ENCODE measurements around the gene NEU2. TPM values are rescaled to one million over a fixed set of nuclear protein-coding genes. Genes with fewer than 3 reads are reported as not detected.
"Not testable (repeated sequence)": the region's sequence is repeated elsewhere in the genome, so short reads cannot be mapped to it uniquely, and the experiment has no call there.

The NEU2 gene
- total RNA-seq, 1 experiment from 2014 or later = not detected

- DNase-seq (ENCODE audit: low read depth) = no peak
These were observed 24.6 kb downstream of the NEU2 start for GRCh38 chr2:233056961-233057605.

GRCh38 chr2:233058717-233059546, 26.5 kb downstream of the NEU2 start:
- DNase-seq (ENCODE audit: low read depth) = no peak

- DNase-seq (ENCODE audit: low read depth) = no peak
These were observed 27.0 kb downstream of the NEU2 start for GRCh38 chr2:233059547-233059796.

- no peak for DNase-seq (ENCODE audit: low read depth)
These were observed 27.5 kb downstream of the NEU2 start, which contains the start of gene INPP5D for GRCh38 chr2:233059797-233060500. TSS of gene INPP5D (plus strand) at chr2:233060342. CDS start at chr2:233060479, 137 bp downstream.

- no peak for DNase-seq (ENCODE audit: low read depth)
These were observed 28.1 kb downstream of the NEU2 start for GRCh38 chr2:233060501-233060979.

- DNase-seq (ENCODE audit: low read depth) = no peak
These were observed 28.6 kb downstream of the NEU2 start for GRCh38 chr2:233060980-233061590.

GRCh38 chr2:233061591-233062450, 29.3 kb downstream of the NEU2 start:
- peak; percentile 90 for DNase-seq (ENCODE audit: low read depth)

GRCh38 chr2:233062451-233062850, 30.0 kb downstream of the NEU2 start:
- no peak for DNase-seq (ENCODE audit: low read depth)

DNA sequence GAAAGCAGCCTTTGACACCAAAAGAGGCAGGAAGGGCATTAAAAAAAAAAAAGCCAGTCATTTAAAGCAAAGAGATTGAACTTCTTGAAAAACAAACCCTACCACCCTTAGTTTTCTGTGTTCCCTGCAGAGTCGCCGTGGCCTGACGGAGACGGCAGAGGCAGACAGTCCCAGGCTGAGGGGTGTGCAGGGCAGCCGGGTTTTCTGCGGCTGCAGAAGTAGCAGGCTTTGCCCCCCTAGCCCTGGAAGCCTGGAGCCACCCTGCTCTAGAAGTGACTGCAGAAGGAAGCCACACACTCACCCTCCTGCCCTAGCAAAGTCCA, 30.4 kb downstream of the NEU2 start:
- no peak for DNase-seq (ENCODE audit: low read depth)

DNA sequence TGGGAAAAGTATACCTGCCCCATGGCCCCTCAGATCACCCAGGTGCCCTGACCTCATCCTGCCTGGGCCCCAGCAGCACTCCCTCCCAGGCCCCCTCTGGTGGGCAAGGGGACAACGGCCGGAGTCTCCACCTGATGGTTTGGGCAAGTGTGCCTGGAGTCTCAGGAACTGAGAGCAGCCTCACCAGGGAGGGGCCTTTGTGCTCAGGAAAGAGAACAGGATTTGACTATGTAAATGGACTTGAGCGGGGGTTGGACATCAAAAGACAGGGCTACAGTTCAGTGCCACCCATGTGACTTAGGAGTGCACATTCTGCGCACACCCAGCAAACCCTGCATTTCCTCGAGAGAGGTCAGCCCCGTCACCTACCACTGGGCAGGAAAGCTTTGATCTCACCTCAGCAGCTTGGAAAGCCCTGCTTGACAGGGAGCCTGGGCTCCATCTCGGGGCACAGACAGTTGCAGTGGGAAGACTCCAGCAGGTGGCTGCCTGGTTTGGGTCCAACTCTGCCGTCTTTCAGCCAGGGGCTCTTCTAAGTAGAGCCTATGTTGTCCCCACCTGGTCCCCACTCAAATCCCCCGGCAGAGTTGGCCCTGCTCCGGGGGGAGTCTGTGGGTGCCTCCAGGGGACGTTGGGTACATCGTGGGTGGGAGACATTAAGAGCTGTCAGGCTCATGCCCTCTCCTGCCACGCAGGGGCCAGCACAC, 30.9 kb downstream of the NEU2 start:
- no peak for DNase-seq (ENCODE audit: low read depth)

- DNase-seq (ENCODE audit: low read depth) = no peak
These were observed 31.5 kb downstream of the NEU2 start for GRCh38 chr2:233063976-233064411.

GRCh38 chr2:233064530-233065199, 32.2 kb downstream of the NEU2 start:
- DNase-seq (ENCODE audit: low read depth) = no peak

GRCh38 chr2:233065200-233065589, 32.7 kb downstream of the NEU2 start:
- DNase-seq (ENCODE audit: low read depth) = not testable (repeated sequence)

DNA sequence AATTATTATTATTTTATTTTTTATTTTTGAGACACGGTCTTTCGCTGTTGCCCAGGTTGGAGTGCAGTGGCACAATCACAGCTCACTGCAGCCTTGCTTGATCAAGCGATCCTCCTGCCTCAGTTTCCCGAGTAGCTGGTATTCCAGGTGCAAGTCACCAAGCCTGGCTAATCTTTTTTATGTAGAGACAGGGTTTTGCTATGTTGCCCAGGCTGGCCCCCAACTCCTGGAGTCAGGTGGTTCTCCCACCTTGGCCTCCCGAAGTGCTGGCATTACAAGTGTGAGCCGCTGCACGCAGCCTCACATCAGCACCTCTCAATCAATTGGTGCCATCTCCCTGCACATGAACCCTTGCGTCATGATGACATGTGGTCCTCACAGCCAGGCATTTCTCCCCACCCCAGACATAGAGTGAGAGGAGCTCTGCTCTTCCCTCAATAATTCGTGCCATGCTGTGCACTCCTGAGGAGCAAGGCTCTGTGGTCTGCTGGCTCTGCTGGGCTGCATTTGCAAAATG, 33.5 kb downstream of the NEU2 start:
- DNase-seq (ENCODE audit: low read depth) = no peak

DNA sequence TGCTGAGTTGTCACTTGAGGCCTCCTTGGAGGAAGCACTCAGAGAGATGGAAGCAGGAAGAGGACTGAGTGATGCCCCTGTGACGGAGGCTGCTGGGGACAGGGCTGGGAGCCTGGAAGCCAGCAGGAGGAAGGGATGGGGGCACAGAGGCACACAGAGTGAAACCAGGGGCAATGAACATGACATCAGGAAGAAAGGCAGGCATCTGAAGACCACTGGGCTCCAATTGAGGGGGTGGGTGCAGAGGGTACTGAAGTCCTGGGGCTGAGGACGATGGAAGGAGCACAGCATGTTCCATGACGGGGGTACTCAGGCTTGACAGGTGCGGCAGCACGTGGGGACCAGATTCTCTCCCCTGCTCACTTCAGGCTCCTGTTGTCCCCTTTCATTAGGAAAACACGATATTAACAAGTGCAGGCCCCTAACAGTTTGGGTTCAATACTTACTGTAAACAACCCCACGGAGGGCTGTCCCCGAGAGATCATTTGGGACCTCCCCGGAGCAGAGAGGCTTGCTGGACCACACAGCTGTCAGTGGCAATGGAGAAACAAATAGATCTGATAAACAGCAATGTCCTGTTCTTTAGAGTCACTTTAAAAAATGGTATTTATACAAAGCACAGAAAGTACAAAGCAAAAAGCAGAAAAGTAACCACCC, 36.4 kb downstream of the NEU2 start:
- no peak for DNase-seq (ENCODE audit: low read depth)

DNA sequence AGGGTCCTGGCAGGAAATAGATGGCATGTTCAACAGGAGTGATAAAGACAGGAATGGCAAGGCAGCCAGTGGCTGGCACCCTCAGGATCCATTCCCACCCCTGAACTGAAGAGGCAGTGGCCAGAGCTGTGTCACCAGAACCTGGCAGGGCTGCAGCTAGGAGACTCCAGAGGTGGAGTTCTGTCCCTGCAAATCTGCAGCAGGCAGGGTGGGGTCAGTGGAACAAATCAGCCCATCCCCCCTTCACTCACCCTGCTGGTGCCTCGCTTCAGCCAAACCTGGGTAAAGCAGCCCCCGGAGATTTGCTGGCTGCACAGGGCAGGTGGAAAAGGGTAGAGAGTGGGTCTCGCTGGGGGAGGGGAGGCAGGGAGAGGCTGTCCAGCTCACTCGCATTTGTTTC, 40.4 kb downstream of the NEU2 start:
- no peak for DNase-seq (ENCODE audit: low read depth)

GRCh38 chr2:233074106-233074505, 41.6 kb downstream of the NEU2 start:
- DNase-seq (ENCODE audit: low read depth) = no peak

DNA sequence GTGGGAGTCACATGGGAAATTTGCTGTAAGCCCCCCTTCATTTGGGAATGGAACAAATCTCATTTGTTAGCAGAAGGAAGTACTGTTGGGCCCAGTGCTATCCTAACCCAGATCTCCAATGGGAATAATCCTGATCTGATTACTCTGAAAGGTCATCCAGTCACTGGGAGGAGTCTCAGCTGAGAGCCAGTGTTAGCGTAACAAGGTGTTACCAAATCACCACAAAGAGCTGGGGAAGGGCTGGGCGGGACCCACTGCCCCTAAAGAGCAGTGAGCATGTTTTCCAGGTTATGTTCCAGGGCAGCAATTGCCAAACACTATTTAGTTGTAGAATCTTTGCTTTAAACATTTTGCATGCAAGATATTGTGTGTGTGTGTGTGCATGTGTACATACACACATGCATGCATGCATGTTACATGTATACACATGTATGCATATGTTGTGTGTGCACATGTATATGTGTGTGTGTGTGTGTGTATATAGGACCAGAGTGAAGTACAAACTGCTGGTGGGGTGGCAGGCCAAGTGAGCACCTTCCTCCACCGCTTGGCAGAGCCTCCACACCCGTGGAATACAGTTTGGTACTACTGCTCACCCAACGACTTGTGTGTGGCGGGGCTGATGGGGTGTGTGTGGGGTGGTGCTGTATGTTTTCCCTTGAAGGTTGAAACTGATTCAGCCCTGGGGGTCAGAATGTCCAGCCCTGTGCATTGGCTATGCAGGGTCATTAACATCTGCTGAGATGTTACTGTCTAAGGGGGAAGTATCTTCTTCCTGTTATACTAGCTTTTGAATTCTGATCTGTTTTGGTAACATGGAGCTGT, 42.9 kb downstream of the NEU2 start:
- no peak for DNase-seq (ENCODE audit: low read depth)

DNA sequence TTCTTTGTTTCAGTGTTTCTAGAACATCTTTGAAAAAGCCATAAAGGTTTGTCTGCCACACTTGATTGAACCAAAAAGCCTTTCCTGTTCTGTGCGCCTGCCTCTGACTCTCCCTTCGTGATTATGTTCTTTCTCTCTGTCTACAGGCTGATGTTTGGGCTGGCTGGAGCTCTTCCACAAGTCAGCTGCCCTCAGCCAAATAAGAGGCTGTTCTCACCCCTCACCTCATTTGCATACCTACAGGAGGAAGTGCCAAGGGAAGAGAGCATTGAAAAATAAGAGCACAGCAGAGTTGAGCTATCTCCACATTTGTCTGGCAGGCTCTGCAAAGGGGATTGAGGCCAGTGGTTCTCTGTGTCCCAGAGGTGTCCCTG, 43.5 kb downstream of the NEU2 start:
- DNase-seq (ENCODE audit: low read depth) = no peak

Data from RPMI7951 (cell line).